ENCODE measurements around the gene FAM193B.

The FAM193B gene

GRCh38 chr5:177516601-177517568, 37.5 kb downstream of the FAM193B start, which contains the start of gene DDX41:
TSS of gene DDX41 (minus strand) at chr5:177516961. CDS start at chr5:177516945, 16 bp downstream.
- in situ Hi-C loops (cut with MboI; ENCODE audit: low sequenced_read_pairs), result no loop called here

- in situ Hi-C loops (cut with MboI; ENCODE audit: low sequenced_read_pairs), result no loop called here
Observed at GRCh38 chr5:177515580-177515979, 38.8 kb downstream of the FAM193B start.

- in situ Hi-C loops (cut with MboI; ENCODE audit: low sequenced_read_pairs), result no loop called here
Observed at GRCh38 chr5:177514541-177514940, 39.8 kb downstream of the FAM193B start.

- in situ Hi-C loops (cut with MboI; ENCODE audit: low sequenced_read_pairs), result no loop called here
Observed at GRCh38 chr5:177513500-177513899, 40.9 kb downstream of the FAM193B start.

GRCh38 chr5:177512736-177513380, 41.5 kb downstream of the FAM193B start:
- in situ Hi-C loops (cut with MboI; ENCODE audit: low sequenced_read_pairs), result no loop called here

GRCh38 chr5:177511796-177512675, 42.3 kb downstream of the FAM193B start:
- in situ Hi-C loops (cut with MboI; ENCODE audit: low sequenced_read_pairs), result no loop called here

- in situ Hi-C loops (cut with MboI; ENCODE audit: low sequenced_read_pairs), result no loop called here
Observed at GRCh38 chr5:177511181-177511580, 43.2 kb downstream of the FAM193B start.

- in situ Hi-C loops (cut with MboI; ENCODE audit: low sequenced_read_pairs), result no loop called here
Observed at GRCh38 chr5:177510567-177511053, 43.8 kb downstream of the FAM193B start.

- in situ Hi-C loops (cut with MboI; ENCODE audit: low sequenced_read_pairs), result no loop called here
Observed at GRCh38 chr5:177509991-177510566, 44.3 kb downstream of the FAM193B start.

- in situ Hi-C loops (cut with MboI; ENCODE audit: low sequenced_read_pairs), result no loop called here
Observed at GRCh38 chr5:177509381-177509951, 44.9 kb downstream of the FAM193B start, which contains the start of gene DOK3. TSS of gene DOK3 (minus strand) at chr5:177509826. CDS start at chr5:177509540, 286 bp downstream.

- in situ Hi-C loops (cut with MboI; ENCODE audit: low sequenced_read_pairs), result no loop called here
Observed at GRCh38 chr5:177508837-177509236, 45.5 kb downstream of the FAM193B start.

- in situ Hi-C loops (cut with MboI; ENCODE audit: low sequenced_read_pairs), result no loop called here
Observed at GRCh38 chr5:177508221-177508611, 46.1 kb downstream of the FAM193B start.

GRCh38 chr5:177507596-177508220, 46.7 kb downstream of the FAM193B start:
- in situ Hi-C loops (cut with MboI; ENCODE audit: low sequenced_read_pairs), result no loop called here

- in situ Hi-C loops (cut with MboI; ENCODE audit: low sequenced_read_pairs), result no loop called here
Observed at GRCh38 chr5:177507165-177507564, 47.2 kb downstream of the FAM193B start.

GRCh38 chr5:177505075-177505474, 49.3 kb downstream of the FAM193B start:
- in situ Hi-C loops (cut with MboI; ENCODE audit: low sequenced_read_pairs), result no loop called here

GRCh38 chr5:177504086-177505056, 50.0 kb downstream of the FAM193B start:
- in situ Hi-C loops (cut with MboI; ENCODE audit: low sequenced_read_pairs), result no loop called here

- in situ Hi-C loops (cut with MboI; ENCODE audit: low sequenced_read_pairs), result no loop called here
Observed at GRCh38 chr5:177503351-177504085, 50.8 kb downstream of the FAM193B start.

- in situ Hi-C loops (cut with MboI; ENCODE audit: low sequenced_read_pairs), result no loop called here
Observed at GRCh38 chr5:177502886-177503285, 51.5 kb downstream of the FAM193B start.

Measured in HL-60/S4 treated with retinoic acid at 250 ng/mL for 4 days and 3 days (cell line).